DOHH2 (cell line): ENCODE results near the gene MYZAP.

ENCODE experiments used
- CTCF ChIP-seq: fragments of 200-600 bp; sonication (generic); IDR thresholded peaks from one replicate; pipeline ENCODE4 v1.5.1; 2014; ENCODE audit warnings: antibody characterized with exemption, mild to moderate bottlenecking, low read depth, low read length; ENCODE audit not compliant: poor library complexity, severe bottlenecking
- EZH2phosphoT487 ChIP-seq: fragments of 200-600 bp; sonication (generic); IDR thresholded peaks from 2 replicates; pipeline ENCODE4 v1.6.1; 2017; ENCODE audit warnings: borderline replicate concordance, mild to moderate bottlenecking, antibody characterized with exemption, low read length, moderate library complexity, mixed read lengths

- TF ChIP-seq CTCF (no peak), EZH2phosphoT487 (no peak)
Observed at GRCh38 chr15:57730876-57731275, 139.2 kb downstream of the MYZAP start.
